SKM-1 (cell line): ENCODE data around the gene ATP6V0C.
"Not testable (repeated sequence)": the region's sequence is repeated elsewhere in the genome, so short reads cannot be mapped to it uniquely, and the experiment has no call there.

Experiments used
- DNase-seq: peaks from one replicate; lab custom pipeline; 2025; ENCODE audit not compliant: unreplicated experiment; lab: John Stamatoyannopoulos, UW

ATP6V0C gene

GRCh38 chr16:2540912-2541311 is 27.2 kb downstream of the ATP6V0C start:
- peak; percentile 12 for DNase-seq

GRCh38 chr16:2541409-2541808 is 27.7 kb downstream of the ATP6V0C start:
- not testable (repeated sequence) for DNase-seq

GRCh38 chr16:2543771-2544170 is 30.0 kb downstream of the ATP6V0C start:
- not testable (repeated sequence) for DNase-seq

GRCh38 chr16:2550283-2550878 is 36.6 kb downstream of the ATP6V0C start:
- not testable (repeated sequence) for DNase-seq

- not testable (repeated sequence) for DNase-seq
Measured at GRCh38 chr16:2551420-2551889, 37.7 kb downstream of the ATP6V0C start.

- not testable (repeated sequence) for DNase-seq
Measured at GRCh38 chr16:2554709-2555425, 41.1 kb downstream of the ATP6V0C start.

- not testable (repeated sequence) for DNase-seq
Measured at GRCh38 chr16:2557150-2557549, 43.4 kb downstream of the ATP6V0C start.

GRCh38 chr16:2560131-2560797 is 46.5 kb downstream of the ATP6V0C start:
- DNase-seq, result not testable (repeated sequence)

- not testable (repeated sequence) for DNase-seq
Measured at GRCh38 chr16:2560798-2561133, 47.0 kb downstream of the ATP6V0C start.

- not testable (repeated sequence) for DNase-seq
Measured at GRCh38 chr16:2567506-2567905, 53.8 kb downstream of the ATP6V0C start.

- DNase-seq, result not testable (repeated sequence)
Measured at GRCh38 chr16:2568573-2568972, 54.8 kb downstream of the ATP6V0C start.
